Measurements from ENCODE around the gene GAGE10.
"Not testable (repeated sequence)": the region's sequence is repeated elsewhere in the genome, so short reads cannot be mapped to it uniquely, and the experiment has no call there.

GAGE10 gene

DNA sequence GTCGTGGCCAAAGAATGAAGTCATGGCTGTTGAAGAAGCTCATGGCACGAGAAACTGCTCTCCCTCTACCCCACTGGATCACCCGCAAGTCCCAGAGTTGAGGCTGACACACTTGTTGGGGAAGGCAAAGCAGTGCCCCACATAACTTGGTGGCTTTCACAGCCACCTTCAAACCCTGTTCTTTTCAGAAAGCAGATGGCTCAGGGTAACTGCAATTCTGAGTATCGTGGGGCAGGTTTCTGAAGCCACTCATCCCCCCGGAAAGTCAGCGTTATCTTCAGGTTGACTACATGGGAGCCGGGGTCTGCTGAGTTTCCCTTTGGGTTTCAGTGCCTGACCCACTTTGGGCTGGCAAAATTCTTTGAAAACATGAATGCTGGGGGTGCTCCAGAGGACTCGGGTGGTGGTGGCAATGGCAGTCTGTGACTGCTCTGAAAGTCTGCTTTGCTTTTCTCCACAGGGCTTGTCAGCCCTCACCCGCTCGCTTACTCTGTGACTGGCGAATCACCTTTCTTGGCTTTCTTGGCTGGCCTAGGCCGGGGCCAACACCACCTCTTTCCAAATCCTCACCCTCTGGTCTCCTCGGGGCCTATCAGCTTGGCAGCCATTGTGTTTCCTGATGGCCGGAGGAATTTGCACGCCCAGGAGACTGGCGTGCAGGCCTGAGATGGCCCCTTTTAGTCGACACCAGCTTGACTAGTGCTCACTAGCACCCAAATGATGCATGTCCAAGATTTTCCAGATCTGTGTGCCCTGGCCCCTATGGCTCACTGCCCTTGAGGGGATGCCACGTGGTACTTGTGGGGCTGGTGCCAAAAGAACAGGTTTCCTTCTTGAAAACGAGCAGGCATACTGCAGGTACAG is 26.5 kb upstream of the GAGE10 start:
- peak; percentile 56 to 68 for DNase-seq

- no peak for DNase-seq
Observed at GRCh38 chrX:49277535-49277830, 26.0 kb upstream of the GAGE10 start.

- DNase-seq = peak in 1 of 2 experiments; percentile 26
Observed at GRCh38 chrX:49278081-49278480, 25.4 kb upstream of the GAGE10 start.

DNA sequence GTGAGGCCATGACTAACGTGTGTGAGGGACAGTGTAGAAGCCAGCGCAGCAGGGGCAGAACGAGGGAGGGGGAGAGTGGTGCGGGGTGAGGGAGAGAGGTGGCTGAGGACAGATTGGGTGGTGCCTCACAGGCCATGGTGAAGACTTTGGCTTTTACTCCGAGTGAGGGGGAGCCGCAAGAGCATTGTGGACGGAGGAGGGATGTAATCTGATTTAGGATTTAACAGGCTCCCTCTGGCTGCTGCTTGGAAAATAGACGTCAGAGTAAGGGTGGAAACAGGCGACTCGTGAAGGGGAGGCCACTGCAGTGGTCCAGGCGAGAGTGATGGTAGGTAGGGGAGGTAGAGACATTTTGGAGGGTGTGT is 20.8 kb upstream of the GAGE10 start:
- DNase-seq = no peak

DNA sequence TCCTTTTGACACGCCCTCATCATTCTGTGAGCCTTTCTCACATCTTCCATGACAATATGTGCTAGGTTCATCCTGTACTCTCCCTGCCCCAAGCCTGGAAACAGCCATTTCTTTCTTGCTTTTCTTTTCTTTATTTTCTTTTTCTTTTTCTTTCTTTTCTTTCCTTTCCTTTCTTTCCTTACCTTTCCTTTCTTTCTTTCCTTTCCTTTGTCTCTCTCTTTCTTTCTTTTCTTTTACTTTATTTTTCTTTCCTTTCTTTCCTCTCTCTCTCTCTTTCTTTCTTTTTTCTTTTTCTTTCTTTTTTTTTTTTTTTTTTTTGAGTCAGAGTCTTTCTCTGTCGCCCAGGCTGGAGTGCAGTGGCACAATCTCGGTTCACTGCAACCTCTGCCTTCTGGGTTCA is 19.2 kb upstream of the GAGE10 start:
- no peak for DNase-seq

- no peak for DNase-seq
Observed at GRCh38 chrX:49286136-49286535, 17.3 kb upstream of the GAGE10 start.

DNA sequence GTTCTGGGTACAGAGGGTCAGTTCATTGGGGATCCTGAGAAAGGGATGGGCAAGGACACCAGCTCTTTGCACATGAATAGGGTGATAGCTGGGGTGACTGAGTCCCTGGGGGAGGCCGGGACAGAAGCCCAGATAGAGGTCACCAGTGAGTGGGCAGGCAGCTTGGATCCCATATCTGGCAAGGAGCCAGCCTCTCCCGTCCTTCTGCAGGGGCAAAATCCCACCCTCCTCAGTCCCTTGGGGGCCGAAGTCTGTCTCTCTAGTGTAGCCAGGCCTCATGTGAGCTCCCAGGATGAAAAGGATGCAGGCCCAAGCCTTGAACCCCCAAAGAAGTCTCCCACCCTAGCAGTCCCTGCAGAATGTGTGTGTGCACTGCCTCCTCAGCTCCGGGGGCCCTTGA is 16.9 kb upstream of the GAGE10 start:
- DNase-seq = no peak

DNA sequence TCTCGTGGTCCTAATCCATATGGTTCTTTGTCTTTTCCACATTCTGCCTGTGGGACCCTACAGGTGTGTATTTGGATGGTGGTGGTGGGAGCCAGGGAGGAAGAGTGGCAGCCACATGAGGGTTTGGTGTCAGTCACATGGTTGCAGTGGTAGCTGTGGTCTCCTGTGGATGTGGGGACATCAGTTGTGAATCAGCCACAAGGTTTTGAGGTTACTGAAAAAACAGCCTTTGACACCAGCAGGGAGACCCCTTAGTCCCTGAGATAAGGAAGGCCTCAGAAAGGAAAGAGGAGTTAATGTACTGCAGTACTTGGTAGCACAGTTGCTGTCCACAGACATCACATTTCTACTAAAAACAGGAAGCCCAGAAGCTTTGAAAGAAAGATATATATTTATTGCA is 15.8 kb upstream of the GAGE10 start:
- no peak for DNase-seq

- no peak for DNase-seq
Observed at GRCh38 chrX:49290215-49290614, 13.2 kb upstream of the GAGE10 start.

- peak; percentile 87 to 90 for DNase-seq
Observed at GRCh38 chrX:49291615-49292337, 11.7 kb upstream of the GAGE10 start.

GRCh38 chrX:49292400-49293362 is 10.8 kb upstream of the GAGE10 start:
- DNase-seq = no peak

DNA sequence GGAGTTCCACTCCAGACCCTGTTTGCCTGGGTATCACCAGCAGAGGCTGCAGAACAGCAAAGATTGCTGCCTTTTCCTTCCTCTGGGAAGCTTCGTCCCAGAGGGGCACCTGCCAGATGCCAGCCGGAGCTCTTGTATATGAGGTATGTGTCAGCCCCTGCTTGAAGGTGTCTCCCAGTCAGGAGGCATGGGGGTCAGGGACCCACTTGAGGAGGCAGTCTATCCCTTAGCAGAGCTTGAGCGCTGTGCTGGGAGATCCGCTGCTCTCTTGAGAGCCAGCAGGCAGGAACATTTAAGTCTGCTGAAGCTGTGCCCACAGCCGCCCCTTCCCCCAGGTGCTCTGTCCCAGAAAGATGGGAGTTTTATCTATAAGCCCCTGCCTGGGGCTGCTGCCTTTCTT is 4.2 kb upstream of the GAGE10 start:
- not testable (repeated sequence) for DNase-seq

GRCh38 chrX:49300703-49301102 is 2.7 kb upstream of the GAGE10 start:
- DNase-seq = no peak

- not testable (repeated sequence) for DNase-seq
Observed at GRCh38 chrX:49307775-49308174, 4.3 kb downstream of the GAGE10 start.

- DNase-seq = peak in 1 of 2 experiments; percentile 35
Observed at GRCh38 chrX:49308604-49309269, 5.3 kb downstream of the GAGE10 start.

DNA sequence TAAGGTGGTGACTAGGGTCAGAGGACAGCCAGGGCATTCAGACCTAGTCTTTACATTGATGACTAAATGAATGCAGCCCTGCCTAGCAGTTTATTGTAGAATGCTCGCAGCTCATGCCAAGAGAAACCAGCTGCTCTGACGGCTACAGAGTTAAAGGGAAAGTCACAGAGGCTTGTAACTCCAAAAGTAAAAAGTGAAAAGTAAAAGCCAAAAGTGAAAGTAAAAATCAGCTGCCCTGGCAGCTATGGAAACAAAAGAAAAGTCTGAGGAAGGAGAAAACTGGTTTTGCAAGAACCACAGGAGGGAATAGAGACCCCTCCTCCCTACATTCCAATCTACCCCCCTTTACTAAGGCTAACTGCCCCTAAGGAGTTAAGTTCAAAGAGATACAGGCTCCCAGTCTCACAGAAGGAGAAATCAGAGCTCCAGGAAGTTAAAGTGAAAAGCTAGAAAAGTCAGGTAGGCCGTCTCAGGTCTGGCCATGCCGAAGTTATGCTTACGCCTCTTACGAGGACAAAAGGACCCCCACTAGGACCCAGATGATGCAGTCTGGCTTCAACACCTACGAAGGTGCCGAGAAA is 6.0 kb downstream of the GAGE10 start:
- DNase-seq = no peak

DNA sequence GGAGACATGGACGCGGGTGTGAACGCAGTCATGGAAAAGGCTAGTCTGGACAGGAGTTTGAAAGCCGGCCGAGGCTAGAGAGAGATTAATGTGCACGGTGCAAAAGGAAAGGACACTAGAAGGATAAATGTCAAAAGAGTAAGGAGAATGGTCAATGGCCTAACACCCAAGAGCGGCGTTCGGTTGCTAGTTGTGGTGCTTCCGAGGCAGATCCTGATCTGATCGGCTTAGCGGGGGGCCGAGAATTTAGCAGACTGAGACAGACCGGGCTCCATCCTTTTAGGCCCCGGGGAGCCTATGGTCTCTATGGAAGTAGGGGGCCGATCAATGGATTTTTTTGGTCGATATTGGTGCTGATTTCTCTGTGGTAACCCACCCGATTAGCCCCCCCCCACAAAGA is 6.9 kb downstream of the GAGE10 start:
- no peak for DNase-seq

DNA sequence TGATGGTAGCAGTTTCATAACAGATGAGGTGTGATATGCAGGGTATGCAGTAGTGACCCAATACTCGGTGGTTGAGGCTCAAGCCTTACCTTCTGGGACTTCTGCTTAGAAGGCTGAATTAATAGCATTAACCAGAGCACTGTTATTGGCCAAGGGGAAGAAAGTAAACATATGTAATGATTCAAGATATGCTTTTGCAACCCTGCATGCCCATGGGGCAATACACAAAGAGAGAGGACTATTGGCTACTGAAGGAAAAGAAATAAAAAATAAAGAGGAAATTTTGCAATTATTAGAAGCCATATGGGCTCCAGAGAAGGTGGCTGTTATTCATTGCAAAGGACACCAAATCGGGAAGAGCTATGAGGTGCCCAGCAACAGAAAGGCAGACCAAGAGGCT is 8.7 kb downstream of the GAGE10 start:
- DNase-seq = no peak

GRCh38 chrX:49316085-49316484 is 12.6 kb downstream of the GAGE10 start:
- no peak for DNase-seq

GRCh38 chrX:49321737-49322136 is 18.3 kb downstream of the GAGE10 start, which contains the start of gene GAGE12J:
Gene GAGE12J, plus strand, starts transcription at chrX:49322037. Its CDS starts 1,157 bp downstream, at chrX:49323194.
- not testable (repeated sequence) for DNase-seq

- DNase-seq = not testable (repeated sequence)
Observed at GRCh38 chrX:49322266-49322665, 18.8 kb downstream of the GAGE10 start.

GRCh38 chrX:49323735-49324134 is 20.3 kb downstream of the GAGE10 start:
- not testable (repeated sequence) for DNase-seq

Measured in activated T-cell treated with anti-CD3 and anti-CD28 coated beads, Interleukin-2, amount 50 U/mL, for 48 hours (primary cell).